ENCODE data around the gene ACIN1.
"Not testable (repeated sequence)": the region's sequence is repeated elsewhere in the genome, so short reads cannot be mapped to it uniquely, and the experiment has no call there.

ACIN1 gene

GRCh38 chr14:23035303-23036144 is 59.4 kb downstream of the ACIN1 start:
- no peak for DNase-seq

- DNase-seq, result no peak
These were observed 60.2 kb downstream of the ACIN1 start, which contains the start of gene PSMB5 for GRCh38 chr14:23034498-23035302. Gene PSMB5, minus strand, starts transcription at chr14:23034900. Its CDS starts 19 bp downstream, at chr14:23034881.

GRCh38 chr14:23033801-23034497 is 61.0 kb downstream of the ACIN1 start:
- DNase-seq, result no peak

DNA sequence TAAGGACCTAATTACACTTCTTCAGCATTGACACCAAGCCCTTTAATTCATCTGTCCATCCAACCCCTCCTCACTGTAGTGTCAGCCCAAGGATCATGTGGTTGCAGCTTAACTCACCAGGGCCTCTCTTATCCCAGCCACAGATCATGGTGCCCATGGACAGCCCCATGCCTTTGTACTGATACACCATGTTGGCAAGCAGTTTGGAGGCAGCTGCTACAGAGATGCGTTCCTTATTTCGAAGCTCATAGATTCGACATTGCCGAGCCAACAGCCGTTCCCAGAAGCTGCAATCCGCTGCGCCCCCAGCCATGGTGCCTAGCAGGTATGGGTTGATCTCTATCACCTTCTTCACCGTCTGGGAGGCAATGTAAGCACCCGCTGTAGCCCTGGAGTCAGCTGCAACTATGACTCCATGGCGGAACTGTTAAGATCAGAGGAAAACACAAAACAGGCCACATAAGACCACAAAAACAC is 61.6 kb downstream of the ACIN1 start:
- DNase-seq, result no peak

- no peak for DNase-seq
These were observed 64.0 kb downstream of the ACIN1 start for GRCh38 chr14:23030936-23031335.

- DNase-seq, result no peak
These were observed 66.1 kb downstream of the ACIN1 start for GRCh38 chr14:23028799-23029198.

DNA sequence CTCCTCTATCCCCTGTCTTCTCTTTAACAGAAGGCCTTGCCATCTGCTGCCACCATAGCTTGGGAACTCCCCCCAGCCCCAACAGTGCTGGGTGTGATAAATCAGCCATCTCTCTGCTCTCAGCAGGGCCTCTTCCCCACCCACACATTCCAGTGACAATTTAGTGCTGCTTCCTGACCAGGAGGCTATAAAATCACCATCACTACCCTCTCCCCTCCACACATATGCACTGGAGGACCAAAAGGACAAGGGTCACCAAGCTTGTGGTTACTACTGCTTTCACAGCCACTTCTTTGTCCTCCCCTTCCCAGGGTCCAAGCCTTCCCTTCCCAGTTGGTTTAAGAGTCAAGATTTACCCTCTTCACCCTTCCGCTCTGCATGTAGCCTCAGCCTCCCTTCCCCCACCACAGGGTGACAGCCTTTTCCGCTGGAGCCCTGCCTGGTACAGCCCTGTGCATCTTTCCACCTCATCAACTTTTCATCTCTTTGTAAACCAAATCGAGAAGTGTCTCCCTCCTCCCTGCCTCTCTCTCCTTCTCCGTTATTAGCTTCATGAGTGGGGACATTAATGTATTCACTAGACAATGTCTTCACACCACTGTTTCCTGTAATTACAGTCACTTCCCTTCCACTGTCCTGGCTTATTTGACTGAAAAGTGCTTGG is 69.7 kb downstream of the ACIN1 start:
- DNase-seq, result no peak

DNA sequence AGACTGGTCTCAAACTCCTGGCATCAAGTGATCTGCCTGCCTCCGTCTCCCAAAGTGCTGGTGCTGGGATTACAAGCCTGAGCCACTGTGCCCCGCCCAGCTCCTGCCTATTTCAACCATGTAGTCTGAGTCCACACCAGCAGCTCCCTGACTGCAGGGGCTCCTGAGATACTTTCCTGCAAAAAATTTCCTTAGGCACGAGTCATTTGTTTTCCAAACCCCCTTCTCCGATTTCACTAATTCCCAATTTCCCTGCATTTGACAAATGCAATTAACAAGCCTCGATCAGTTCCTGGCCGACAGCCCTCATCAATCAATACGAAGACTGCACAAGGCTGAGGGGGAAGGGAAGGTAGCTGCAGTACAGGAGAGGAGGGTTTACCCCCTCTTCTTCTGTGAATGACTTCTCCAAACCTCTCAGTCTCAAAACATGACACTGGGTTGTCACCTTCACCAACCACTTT is 70.3 kb downstream of the ACIN1 start:
- no peak for DNase-seq

- no peak for DNase-seq
These were observed 71.2 kb downstream of the ACIN1 start for GRCh38 chr14:23023795-23024152.

DNA sequence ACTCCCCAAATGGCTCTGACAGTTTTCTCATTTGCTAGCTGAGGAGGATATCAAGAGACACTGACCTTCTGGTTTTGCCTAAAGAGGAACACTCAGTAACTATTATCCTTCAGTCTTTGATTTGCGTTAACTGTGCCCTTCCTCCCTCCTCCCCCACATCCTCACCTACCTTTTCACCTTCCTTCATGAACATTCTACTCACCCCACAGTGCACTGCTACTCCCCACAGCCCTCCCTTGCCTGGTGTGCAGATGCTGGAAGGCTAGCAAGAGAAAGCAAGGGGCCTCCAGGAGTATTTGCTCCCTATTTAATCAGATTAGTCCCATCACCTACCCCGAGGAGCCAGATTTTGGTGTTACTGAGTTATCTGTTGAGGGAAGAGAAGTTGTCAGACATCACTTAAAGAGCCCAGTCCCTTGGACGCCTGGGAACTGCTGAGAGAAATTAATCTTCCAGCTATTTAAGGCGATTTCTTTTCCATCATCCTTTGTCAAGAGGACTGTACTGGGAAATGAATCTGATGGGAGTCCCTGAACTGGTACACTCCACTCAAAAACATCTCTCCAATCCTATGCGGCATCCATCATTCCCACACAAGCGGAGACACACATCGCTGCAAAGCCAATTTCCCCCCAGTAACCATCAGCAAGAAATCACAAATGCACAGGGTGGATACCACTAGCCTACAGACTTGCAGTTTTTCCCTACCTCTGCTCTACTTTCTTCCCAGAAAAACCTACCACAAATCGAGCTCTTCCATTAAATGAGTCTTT is 71.7 kb downstream of the ACIN1 start:
- no peak for DNase-seq

- no peak for DNase-seq
These were observed 73.0 kb downstream of the ACIN1 start for GRCh38 chr14:23021889-23022442.

- no peak for DNase-seq
These were observed 73.5 kb downstream of the ACIN1 start for GRCh38 chr14:23021434-23021833.

DNA sequence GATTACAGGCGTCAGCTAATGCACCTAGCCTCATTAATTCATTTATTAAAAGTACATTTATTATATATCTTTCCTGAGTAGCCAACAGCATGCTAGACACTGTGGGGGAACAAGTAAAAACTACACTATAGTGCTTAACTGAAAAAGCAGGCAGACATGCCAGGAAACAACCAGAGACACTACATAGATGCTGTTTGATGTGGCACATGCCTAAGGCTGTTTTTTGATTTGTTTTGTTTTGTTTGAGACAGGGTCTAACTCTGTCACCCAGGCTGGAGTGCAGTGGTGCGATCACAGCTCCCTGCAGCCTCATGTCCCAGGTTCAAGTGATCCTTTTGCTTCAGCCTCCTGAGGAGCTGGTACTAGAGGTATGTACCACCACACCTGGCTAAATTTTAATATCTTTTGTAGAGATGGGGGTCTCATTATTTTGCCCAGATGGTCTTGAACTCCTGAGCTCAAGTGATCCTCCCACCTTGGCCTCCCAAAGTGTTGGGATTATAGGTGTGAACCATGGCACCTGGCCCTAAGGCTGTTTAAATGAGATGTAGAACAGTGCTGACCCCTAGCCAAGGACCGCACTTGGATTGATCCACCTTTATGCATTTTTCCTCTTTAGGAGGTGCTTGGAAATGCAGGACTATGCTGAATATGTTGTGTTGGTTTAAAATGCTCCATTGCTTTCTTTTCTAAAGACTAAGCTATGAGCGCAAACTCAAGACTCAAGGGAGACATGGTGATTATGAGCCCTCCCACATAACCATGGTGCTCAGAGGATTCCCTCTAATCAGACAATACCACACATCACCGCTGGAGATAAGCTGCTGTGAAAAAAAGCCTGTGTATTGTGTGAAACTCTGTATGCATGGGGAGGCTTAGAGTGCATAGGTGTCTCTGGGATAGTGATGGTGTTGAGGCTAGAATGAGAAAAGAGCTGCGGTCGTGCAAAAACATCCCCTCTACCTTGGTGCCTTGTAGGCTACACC is 74.5 kb downstream of the ACIN1 start:
- DNase-seq, result no peak

DNA sequence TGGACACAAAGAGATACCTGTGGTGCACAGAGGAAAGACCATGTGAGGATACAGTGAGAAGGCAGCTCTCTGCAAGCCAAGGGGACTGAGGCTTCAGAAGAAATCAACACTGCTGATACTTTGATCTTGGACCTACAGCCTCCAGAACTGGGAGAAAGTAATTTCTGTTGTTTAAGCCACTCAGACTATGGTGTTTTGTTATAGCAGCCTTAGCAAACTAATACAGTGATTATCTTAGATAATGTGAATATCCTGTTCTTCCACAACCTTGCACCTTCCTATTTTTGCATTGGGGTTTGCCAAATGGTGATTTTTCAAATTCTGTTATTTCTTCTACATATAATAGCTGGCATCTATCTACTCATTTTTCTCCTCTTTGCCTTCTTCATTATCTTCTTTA is 76.8 kb downstream of the ACIN1 start:
- no peak for DNase-seq

GRCh38 chr14:23017091-23017490 is 77.8 kb downstream of the ACIN1 start:
- DNase-seq, result no peak

- no peak for DNase-seq
These were observed 79.3 kb downstream of the ACIN1 start for GRCh38 chr14:23015618-23016017.

GRCh38 chr14:23013749-23014054 is 81.2 kb downstream of the ACIN1 start:
- not testable (repeated sequence) for DNase-seq

DNA sequence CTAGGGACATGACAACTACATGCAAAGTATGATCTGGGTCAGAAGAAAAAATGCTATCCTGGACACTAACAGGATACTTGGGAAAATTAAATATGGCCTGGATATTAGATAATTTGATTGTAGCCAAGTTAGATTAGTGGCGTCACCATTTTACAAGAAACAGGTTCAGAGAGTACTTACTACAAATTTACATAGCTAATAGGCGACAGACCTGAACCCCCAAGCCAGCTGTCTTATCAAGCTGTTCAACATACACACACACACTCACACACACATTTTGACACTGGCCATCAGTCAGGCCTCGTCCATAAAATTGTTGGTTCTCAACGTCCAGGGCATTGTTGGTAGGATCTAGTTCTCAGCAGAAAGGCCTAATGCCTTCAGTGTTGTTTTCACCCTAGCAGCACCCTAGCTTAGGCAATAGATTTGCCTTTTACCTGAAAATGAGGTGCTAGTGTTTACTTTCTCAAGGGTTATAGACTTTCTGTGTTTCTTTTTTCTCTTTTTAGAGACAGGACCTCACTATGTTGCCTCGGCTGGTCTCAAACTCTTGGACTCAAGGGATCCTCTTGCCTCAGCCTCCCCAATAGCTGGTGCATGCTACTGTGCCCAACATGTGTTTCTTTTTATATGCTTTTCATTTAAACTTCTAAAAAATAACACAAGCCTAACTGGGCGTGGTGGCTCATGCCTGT is 81.7 kb downstream of the ACIN1 start:
- DNase-seq, result no peak

DNA sequence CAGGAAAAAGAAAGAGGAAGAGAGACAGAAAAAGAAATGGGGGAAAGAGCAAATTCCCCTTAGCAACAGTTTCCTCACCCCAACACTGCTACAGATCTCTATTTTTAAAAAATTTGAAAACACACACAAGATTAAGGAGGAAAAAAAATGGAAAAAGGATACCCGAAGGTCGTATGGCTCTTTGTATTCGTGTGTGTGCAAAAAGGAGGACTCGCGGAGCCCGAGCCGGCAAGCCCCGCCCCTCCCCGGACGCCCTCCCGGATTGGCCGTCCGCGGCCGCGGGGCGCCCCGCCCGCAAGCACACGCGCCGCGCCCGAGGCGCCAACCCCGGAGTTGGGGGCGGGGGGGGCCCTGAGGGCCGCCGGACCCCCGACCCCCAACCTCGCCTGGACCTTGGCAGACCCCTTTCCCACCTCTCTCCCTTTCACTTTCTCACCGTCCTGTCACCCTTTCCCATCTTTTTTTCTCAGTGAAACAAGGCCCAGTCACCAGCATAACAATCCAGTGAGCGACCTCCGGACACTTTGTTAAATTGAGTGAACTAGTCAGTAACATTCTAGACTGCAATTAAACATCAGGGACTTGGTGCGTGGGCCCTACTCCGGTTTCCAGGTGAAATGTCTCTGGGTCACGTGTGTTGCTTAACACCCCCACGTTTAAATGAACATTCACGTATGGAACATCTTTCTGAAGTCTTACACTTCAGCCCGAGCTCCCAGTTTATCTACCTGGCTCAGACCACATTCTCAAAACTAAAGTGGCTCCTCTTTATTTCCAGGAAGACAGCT is 84.8 kb downstream of the ACIN1 start, which contains the start of gene C14orf93:
Gene C14orf93 (minus strand): TSS at position 205 of the 788 bp plus-strand sequence. CDS start 11,120 bp downstream, outside the sequence.
- DNase-seq, result peak; percentile 55
